Smooth muscle cell (in vitro differentiated cells): ENCODE data around the gene ECI1. TPM values are rescaled to one million over a fixed set of nuclear protein-coding genes. Genes with fewer than 3 reads are reported as not detected.

Source experiments
- DNase-seq: peaks from one replicate; lab custom pipeline; 2025; ENCODE audit not compliant: unreplicated experiment; lab: John Stamatoyannopoulos, UW
- H2AFZ ChIP-seq: fragments of 200-600 bp; sonication (generic); 2 replicates; pipeline ENCODE4 v1.6.0; 2016; ENCODE audit warnings: antibody characterized with exemption, low read depth, mild to moderate bottlenecking
- H3F3A ChIP-seq: fragments of 200-600 bp; sonication (generic); 2 replicates; pipeline ENCODE4 v1.6.0; 2017; ENCODE audit warnings: antibody characterized with exemption, low read depth
- H3K27ac ChIP-seq: fragments of 200-600 bp; sonication (generic); 2 replicates; pipeline ENCODE4 v1.5.1; 2016; ENCODE audit warnings: low read depth, mild to moderate bottlenecking
- H3K27me3 ChIP-seq: fragments of 200-600 bp; sonication (generic); 2 replicates; pipeline ENCODE4 v1.6.1; 2016; ENCODE audit warnings: low read depth, mild to moderate bottlenecking
- H3K36me3 ChIP-seq: fragments of 200-600 bp; sonication (generic); 2 replicates; pipeline ENCODE4 v1.5.1; 2016; ENCODE audit warnings: low read depth
- H3K4me1 ChIP-seq: fragments of 200-600 bp; sonication (generic); 2 replicates; pipeline ENCODE4 v1.5.1; 2016; ENCODE audit warnings: low read depth
- H3K4me2 ChIP-seq: fragments of 200-600 bp; sonication (generic); 2 replicates; pipeline ENCODE4 v1.6.0; 2016; ENCODE audit warnings: mild to moderate bottlenecking
- H3K4me3 ChIP-seq: fragments of 200-600 bp; sonication (generic); 2 replicates; pipeline ENCODE4 v1.5.1; 2016; ENCODE audit warnings: mild to moderate bottlenecking
- H3K79me2 ChIP-seq: fragments of 200-600 bp; sonication (generic); 2 replicates; pipeline ENCODE4 v1.6.0; 2016; ENCODE audit warnings: low read depth, mild to moderate bottlenecking
- H3K9ac ChIP-seq: fragments of 200-600 bp; sonication (generic); 2 replicates; pipeline ENCODE4 v1.6.0; 2016; ENCODE audit warnings: low read depth
- H3K9me3 ChIP-seq: fragments of 200-600 bp; sonication (generic); replicated peaks from 2 replicates; pipeline ENCODE4 v1.5.1; 2016; ENCODE audit warnings: low read depth
- H4K20me1 ChIP-seq: fragments of 200-600 bp; sonication (generic); 2 replicates; pipeline ENCODE4 v1.6.0; 2016; ENCODE audit warnings: low read depth
- WGBS: methylation state at CpG from one replicate; pipeline ENCODE4 v1.1.7; 2016; ENCODE audit warnings: low lambda C conversion rate; 5-methylcytosine and 5-hydroxymethylcytosine counted together
- polyA plus RNA-seq: library from polyadenylated mRNA; unstranded; fragments of >200 nt; fragmentation: Nextera tagmentation; extraction: Ambion mirVana; gene quantifications from 2 replicates; pipeline ENCODE4 v1.2.1, GENCODE V29; 2016
- total RNA-seq: library from RNA; depleted of rRNA; stranded (reverse); fragments of >200 nt; gene quantifications from 2 replicates; pipeline ENCODE4 v1.2.3, GENCODE V29; 2014
- TF ChIP-seq, protein P1 (sequence below): fragments of 200-600 bp; sonication (generic); IDR thresholded peaks from 2 replicates; pipeline ENCODE4 v1.5.1; 2017; ENCODE audit warnings: borderline replicate concordance, mild to moderate bottlenecking, antibody characterized with exemption; ENCODE audit not compliant: insufficient read depth, poor library complexity, severe bottlenecking

ECI1 gene
- total and polyA plus RNA-seq, 2 experiments from 2014 or later: 45.7 to 86.9 TPM

DNA sequence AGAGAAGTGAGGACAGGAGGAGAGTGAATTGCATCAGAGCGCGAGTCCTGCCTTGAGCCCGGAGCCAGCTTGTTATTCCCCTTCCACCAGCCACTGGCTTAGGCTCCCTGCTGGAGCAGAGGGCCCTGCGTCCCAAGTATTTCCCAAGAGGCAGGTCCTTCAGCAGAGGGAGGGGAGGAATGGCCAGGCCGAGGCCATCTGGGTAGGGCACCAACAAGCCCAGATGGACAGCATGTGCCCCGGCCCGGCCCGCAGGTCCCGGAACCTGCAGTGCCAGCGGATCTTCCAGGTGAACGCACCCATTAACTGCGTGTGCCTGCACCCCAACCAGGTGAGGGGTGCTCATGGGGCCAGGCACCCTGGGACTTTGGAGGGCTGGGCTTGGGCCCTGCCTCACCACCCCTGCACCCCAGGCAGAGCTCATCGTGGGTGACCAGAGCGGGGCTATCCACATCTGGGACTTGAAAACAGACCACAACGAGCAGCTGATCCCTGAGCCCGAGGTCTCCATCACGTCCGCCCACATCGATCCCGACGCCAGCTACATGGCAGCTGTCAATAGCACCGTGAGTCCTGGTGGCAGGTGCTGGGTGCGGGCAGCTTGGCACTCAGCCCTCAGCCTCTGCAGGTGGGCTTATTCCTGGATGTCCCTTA lies 44.5 kb downstream of the ECI1 start:
- DNase-seq: no peak
- H2AFZ ChIP-seq: no peak overlapping the region
- no peaks in the 10 kb centered on the region for H3K27me3 ChIP-seq
- no peaks in the 10 kb centered on the region for H3K9me3 ChIP-seq
- peak overlapping the region; percentile 85 for H3K4me2 ChIP-seq
- H3K79me2 ChIP-seq: peaks cover 7% of the 10 kb centered on the region
- H3K9ac ChIP-seq: no peak overlapping the region
- TF ChIP-seq, protein P1, sequence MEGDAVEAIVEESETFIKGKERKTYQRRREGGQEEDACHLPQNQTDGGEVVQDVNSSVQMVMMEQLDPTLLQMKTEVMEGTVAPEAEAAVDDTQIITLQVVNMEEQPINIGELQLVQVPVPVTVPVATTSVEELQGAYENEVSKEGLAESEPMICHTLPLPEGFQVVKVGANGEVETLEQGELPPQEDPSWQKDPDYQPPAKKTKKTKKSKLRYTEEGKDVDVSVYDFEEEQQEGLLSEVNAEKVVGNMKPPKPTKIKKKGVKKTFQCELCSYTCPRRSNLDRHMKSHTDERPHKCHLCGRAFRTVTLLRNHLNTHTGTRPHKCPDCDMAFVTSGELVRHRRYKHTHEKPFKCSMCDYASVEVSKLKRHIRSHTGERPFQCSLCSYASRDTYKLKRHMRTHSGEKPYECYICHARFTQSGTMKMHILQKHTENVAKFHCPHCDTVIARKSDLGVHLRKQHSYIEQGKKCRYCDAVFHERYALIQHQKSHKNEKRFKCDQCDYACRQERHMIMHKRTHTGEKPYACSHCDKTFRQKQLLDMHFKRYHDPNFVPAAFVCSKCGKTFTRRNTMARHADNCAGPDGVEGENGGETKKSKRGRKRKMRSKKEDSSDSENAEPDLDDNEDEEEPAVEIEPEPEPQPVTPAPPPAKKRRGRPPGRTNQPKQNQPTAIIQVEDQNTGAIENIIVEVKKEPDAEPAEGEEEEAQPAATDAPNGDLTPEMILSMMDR: no peak
- no peak overlapping the region for H3K27ac ChIP-seq
- H3K36me3 ChIP-seq: no peaks in the 10 kb centered on the region
- WGBS: 97% methylated on average over 21 of the region's 23 CpGs
- H3K4me1 ChIP-seq: no peaks in the 10 kb centered on the region
- no peaks in the 10 kb centered on the region for H4K20me1 ChIP-seq
- no peak overlapping the region for H3K4me3 ChIP-seq
- H3F3A ChIP-seq: no peaks in the 10 kb centered on the region

DNA sequence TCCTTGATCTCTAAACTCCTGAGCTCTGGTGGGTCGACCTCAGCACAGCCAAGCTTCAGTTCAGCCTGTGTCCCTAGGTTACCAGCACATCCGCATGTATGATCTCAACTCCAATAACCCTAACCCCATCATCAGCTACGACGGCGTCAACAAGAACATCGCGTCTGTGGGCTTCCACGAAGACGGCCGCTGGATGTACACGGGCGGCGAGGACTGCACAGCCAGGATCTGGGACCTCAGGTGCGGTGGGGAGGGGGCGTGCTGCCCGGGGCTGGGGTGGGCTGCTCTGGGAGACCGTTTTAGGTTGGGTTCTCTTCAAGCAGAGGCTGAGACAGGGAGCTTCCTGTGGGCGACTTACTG lies 45.0 kb downstream of the ECI1 start:
- 93% methylated on average over 17 of the region's 18 CpGs for WGBS
- H4K20me1 ChIP-seq: no peaks in the 10 kb centered on the region
- H3K4me1 ChIP-seq: no peaks in the 10 kb centered on the region
- no peak overlapping the region for H2AFZ ChIP-seq
- H3K36me3 ChIP-seq: no peaks in the 10 kb centered on the region
- H3K27ac ChIP-seq: no peak overlapping the region
- H3K9ac ChIP-seq: peak overlapping the region; percentile 92
- H3F3A ChIP-seq: no peaks in the 10 kb centered on the region
- H3K79me2 ChIP-seq: peaks cover 7% of the 10 kb centered on the region
- peak overlapping the region; percentile 85 for H3K4me2 ChIP-seq
- H3K4me3 ChIP-seq: peak overlapping the region; percentile 93
- H3K27me3 ChIP-seq: no peaks in the 10 kb centered on the region
- TF ChIP-seq, protein P1: no peak
- DNase-seq: no peak
- no peaks in the 10 kb centered on the region for H3K9me3 ChIP-seq

DNA sequence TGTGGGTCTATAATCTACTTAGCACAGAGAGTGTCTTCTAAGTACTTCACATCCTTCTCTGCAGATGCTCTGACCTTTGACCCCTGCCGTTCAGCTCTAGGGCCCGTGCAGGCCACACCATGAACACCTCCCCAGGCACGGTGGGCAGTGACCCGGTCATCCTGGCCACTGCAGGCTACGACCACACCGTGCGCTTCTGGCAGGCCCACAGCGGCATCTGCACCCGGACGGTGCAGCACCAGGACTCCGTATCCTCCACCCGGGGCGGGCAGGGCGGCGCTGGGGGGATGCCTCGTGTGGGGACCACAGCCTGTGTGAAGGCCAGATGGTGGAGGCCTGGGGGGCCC lies 45.4 kb downstream of the ECI1 start:
- H4K20me1 ChIP-seq: no peaks in the 10 kb centered on the region
- DNase-seq: no peak
- peaks cover 7% of the 10 kb centered on the region for H3K79me2 ChIP-seq
- no peak overlapping the region for H3K27ac ChIP-seq
- no peaks in the 10 kb centered on the region for H3K27me3 ChIP-seq
- H3K36me3 ChIP-seq: no peaks in the 10 kb centered on the region
- peak overlapping the region; percentile 92 for H3K9ac ChIP-seq
- WGBS: 48% methylated on average over 16 of the region's 16 CpGs
- H2AFZ ChIP-seq: peak overlapping the region; percentile 89
- TF ChIP-seq, protein P1: no peak
- H3F3A ChIP-seq: no peaks in the 10 kb centered on the region
- H3K4me2 ChIP-seq: peak overlapping the region; percentile 85
- peak overlapping the region; percentile 93 for H3K4me3 ChIP-seq
- no peaks in the 10 kb centered on the region for H3K9me3 ChIP-seq
- H3K4me1 ChIP-seq: no peaks in the 10 kb centered on the region
